GM19372 (cell line): ENCODE measurements around the gene CORO1C.
"Not testable (repeated sequence)": the region's sequence is repeated elsewhere in the genome, so short reads cannot be mapped to it uniquely, and the experiment has no call there.

Source experiments
- ATAC-seq: cut with Tn5 transposase; IDR thresholded peaks from one replicate; pipeline ENCODE4 v1.9.1; 2021; ENCODE audit warnings: mild to moderate bottlenecking, low read depth, moderate library complexity; ENCODE audit not compliant: unreplicated experiment

Gene CORO1C

DNA sequence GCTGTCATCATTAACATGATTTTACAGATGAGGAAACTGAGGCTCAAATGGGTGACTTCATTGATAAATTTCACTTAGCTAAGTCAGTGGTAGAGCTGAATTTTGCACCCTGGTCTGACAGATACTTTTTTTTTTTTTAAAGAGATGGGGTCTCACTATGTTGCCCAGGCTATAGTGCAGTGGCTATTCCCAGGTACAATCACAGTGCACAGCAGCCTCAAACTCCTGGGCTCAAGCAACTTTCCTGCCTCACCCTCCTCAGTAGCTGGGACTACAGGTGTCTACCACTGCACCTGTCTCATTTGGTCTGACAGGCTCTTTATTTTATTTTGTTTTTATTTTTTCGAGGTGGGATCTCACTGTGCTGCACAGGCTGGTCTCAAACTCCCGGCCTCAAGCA, 24.2 kb upstream of the CORO1C start:
- no peak for ATAC-seq

DNA sequence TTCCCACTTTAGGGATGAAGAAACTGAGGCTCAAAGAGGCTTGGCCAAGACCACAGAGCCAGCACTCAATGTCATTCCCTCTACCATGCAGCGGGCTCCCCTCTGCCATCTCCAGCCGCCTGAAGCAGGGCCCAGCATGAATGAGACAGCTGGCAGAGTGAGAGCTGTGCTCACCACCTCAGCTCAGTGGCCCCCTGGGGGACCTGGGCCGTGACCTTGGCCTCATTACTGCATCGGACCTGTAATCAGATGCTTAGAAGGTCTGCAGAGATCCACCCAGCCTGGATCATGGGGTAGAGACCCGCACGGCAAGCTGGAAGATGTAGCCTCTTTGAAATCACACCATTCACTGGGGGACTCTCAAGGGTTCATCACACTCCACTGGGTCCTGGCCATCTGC, 22.7 kb upstream of the CORO1C start:
- no peak for ATAC-seq

DNA sequence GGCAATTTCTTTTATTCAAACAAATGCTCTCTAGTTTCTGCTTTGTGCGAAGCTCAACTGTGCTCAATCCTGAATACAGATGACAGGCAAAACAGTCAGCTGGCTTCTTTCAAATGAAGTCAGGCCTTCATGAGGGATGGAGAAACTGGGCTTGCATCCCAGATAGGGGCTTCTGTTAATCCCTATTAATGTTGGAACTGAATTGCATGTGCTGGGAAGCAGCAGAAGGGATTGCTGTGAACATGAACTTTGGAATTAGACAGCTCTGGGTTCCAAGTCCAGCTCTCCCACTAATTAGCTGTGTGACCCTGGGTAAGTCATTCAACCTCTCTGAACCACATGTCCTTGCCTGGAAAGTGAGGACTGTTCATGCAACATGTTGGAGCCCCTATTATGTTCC, 21.1 kb upstream of the CORO1C start:
- ATAC-seq: no peak

GRCh38 chr12:108751821-108752220, 20.5 kb upstream of the CORO1C start:
- ATAC-seq: no peak

DNA sequence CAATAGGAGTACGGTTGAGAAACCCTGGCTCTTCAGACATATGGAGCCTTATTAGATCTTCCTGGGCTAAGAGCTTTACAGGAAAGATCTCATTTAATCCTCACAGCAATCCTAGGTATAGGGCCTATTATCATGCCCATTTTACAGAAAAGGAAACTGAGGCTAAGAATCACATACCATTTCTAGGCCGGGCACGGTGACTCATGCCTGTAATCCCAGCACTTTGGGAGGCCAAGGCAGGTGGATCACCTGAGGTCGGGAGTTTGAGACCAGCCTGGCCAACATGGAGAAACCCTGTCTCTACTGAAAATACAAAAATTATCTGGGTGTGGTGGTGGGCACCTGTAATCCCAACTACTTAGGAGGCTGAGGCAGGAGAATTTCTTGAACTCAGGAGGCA, 19.7 kb upstream of the CORO1C start:
- not testable (repeated sequence) for ATAC-seq

- no peak for ATAC-seq
Observed at GRCh38 chr12:108750526-108750925, 19.2 kb upstream of the CORO1C start.

GRCh38 chr12:108747563-108747962, 16.2 kb upstream of the CORO1C start:
- ATAC-seq: no peak

- no peak for ATAC-seq
Observed at GRCh38 chr12:108745641-108746040, 14.3 kb upstream of the CORO1C start.

DNA sequence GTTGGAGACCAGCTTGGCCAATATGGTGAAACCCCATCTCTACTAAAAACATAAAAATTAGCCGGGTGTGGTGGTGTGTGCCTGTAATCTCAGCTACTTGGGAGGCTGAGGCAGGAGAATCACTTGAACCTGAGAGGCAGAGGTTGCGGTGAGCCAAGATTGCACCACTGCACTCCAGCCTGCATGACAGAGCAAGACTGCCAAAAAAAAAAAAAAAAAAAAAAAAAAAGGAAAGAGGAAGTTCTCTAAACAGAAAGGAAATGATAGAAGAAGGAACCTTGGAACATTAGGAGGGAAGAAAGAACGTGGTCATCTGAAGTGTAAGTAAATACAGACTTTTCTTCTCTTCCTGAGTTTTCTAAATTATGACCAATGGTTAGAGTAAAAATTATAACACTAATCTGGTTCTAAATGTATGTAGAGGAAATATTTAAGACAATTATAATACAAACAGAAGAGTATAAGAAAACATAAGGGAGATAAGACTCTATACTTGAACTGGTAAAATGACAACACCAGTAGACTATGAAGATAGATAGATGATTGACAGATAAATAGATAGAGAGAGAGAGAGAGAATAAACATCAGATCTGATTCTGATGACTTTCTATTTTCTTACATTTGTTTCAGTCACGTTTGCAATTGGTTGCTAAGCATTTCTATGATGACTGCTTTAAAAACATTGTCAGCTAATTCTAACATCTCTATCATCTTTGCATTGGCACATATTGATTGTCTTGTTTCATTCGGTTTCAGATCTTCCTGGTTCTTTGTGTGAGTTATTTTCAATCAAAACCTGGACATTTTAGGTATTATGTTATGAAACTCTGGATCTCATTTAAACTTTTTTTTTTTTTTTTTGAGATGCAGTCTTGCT, 12.9 kb upstream of the CORO1C start:
- no peak for ATAC-seq

- no peak for ATAC-seq
Observed at GRCh38 chr12:108738170-108738569, 6.9 kb upstream of the CORO1C start.

DNA sequence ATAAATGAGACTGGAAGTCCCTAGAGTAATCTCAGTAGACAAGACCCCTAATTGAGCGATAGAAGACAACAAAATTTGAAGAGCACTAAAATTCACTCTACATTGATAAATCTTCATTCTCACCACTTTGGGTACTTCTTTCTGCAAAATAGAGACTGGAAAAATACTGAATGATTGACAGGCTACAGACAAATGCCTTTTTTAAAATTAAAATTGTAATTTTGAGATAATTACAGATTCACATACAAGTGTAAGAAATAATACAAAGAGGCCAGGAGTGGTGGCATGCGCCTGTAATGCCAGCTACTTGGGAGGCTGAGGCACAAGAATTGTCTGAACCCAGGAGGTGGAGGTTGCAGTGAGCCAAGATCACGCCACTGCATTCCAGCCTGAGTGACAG, 4.5 kb upstream of the CORO1C start:
- ATAC-seq: no peak

- ATAC-seq: no peak
Observed at GRCh38 chr12:108734200-108734906, 3.0 kb upstream of the CORO1C start.

- ATAC-seq: not testable (repeated sequence)
Observed at GRCh38 chr12:108733230-108733531, 1.9 kb upstream of the CORO1C start.

DNA sequence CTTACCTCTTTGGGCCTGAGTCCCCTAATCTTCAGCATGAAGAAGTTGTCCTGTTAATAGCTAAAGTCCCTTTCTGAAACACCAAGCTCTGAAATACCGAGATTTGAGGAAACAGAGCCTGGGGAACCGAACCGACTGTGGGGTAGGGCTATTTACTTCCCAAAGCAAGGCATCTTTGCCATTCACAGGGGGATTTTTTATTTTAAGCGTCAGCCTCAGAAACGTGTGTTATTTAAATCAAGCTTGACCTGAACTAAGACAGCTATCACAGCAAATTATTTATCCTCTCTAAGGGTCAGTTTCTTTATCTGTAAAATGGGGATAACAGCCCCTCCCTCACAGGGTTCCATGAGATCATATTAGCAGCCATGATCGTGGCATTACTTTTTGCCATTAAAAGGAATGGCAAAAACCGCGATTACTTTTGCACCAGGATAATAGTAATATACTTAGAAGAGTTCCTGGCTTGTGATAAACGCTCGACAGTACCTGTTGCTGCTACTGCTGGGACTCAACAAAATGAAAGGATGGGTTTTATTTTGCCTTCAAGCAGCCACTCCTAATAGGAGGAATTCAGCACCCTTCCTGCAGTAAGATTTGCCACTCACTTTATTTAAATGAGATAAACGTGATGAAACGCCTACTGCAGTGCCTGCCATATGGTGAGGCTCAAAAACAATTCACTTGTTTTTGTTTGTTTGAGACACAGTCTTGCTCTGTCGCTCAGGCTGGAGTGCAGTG, 1.3 kb upstream of the CORO1C start:
- ATAC-seq: no peak

- ATAC-seq: peak; percentile 45
Observed at GRCh38 chr12:108731866-108732461, 646 bp upstream of the CORO1C start.

DNA sequence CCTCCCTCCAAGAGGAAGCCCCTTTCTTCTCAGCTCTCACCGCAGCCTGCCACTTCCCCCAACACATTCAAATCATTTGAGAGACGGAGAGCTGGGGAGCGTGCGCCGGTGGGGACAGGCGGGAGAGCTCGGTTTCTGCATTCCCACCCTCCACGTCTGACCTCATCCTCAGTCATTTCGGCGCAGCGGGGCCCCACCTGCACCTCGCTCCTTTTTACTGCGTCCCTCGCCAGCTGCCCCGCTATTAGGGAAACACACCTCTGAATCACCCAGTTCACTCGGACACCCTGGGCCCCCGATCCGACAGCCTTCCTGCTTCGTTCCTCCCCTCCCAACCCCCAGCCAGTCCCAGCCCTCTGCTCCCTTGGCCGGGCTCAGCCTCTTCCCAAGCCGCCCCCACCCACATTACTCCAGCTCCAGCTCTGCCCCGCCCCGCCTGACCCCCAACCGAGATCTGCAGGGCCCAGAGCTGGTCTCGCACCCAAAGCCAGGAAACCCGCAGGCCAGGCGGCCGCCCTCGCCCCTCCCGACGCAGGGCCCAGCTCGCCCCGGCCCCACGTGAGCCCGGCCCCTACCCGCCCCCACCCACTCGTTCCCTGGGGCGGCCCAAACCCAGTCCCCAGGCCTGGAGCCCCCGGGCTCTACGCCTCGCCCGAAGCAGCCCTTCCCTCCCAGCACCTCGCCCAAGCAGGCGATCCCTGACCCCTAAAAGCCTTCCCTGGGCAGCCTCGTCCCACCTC, 783 bp downstream of the CORO1C start:
- ATAC-seq: peak; percentile 1

DNA sequence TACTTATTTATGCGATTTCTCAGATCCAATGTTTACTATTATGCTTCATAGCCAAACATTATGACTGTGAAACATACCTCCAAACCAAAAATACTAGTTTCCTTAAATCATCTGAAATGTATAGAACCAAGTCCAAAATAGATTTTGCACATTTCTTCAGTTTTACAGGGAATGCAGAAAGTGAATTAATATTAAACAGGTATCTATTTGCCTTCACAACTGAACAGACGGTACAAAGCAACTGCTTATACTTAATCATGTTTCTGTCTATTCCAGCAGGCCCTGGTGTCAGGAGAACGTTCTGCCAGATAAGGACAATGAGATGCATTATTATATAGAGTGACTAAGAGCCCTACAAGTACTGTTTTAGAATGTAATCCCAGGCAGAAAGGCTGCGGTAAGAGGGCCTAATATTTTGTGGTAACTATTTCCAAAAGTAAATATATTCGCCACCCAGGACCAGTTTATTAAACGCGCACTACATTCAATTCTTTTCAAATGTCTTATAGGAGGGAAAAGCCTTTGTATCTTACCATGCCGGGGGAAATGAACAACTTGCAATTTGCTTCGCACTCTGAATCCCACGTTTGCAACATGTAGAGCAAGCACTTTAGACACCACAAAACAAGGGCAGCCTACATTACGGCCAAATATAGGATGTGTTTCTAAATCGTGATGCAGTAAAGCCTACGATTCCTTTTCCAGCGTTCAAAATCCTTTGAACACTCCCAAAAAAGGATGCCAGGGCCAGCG, 1.5 kb downstream of the CORO1C start:
- ATAC-seq: no peak

DNA sequence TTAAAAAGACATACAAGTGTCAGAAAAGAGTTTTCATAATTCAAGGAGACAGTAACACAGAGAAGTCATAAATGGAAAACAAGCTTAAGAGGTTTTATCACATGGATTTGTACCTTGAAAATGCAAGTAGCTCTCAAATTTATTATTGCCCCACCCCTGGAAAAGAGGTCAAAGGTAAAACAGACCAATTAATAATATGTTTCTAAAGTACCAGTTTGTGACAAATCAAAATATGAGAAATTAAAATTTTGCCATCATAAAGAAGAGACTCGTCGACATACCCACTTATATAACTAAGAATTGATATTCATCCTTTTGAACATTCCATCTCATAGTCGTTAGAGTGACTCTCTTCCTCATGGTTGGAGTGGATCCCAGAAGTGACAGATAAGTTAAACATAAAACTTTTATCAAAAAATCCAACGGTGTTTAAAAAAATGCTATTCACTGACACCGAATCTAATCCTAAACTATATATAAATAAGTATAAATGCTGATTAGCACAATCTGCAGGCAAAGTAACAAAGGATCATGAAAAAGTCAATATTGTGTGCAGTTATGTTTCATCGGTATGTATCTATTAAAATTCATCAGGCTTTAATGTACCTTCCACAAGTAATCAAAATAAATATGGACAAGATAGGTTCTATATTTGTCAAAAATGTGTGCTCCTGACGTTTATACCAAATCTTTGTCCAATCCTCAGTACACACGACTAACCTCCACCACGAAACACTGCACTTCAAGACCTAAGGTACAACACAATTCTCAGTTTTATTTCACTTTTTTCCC, 2.3 kb downstream of the CORO1C start:
- no peak for ATAC-seq
